ENCODE results near the gene LRRC58. TPM values are rescaled to one million over a fixed set of nuclear protein-coding genes. Genes with fewer than 3 reads are reported as not detected.

Gene LRRC58
- total and polyA plus RNA-seq, 2 of the 8 experiments (the other 6 are each of a cell fraction or from before 2014, with no cell fraction given): 4.3 to 15.4 TPM

- no peak overlapping the region for H3K27ac ChIP-seq (ENCODE audit: low read depth, low read length)
- no peak overlapping the region for H2BK12ac ChIP-seq (ENCODE audit: low read depth, low read length)
- no peak overlapping the region for H2AK5ac ChIP-seq (ENCODE audit: low read depth, low read length)
- H3K79me2 ChIP-seq (ENCODE audit: control insufficient read depth in 1 of 2, insufficient read depth in 2 of 2, low read length in 2 of 2): no peaks in the 10 kb centered on the region
- H2BK120ac ChIP-seq (replicated peaks; ENCODE audit: low read depth, low read length): no peak overlapping the region
- ChIA-PET POLR2A (ENCODE audit: partially characterized antibody) (interaction anchor here (1.4 kb wide), 1 partner anchor 54 kb away, joined by 4 read pairs; no protein-coding TSS in a partner anchor), CTCF (ENCODE audit: partially characterized antibody) (interaction anchor here (0.9 to 2.8 kb wide), 3 partner anchors 19 to 164 kb away, joined by 3 to 9 read pairs (median 3); no protein-coding TSS in a partner anchor)
- H2AFZ ChIP-seq (ENCODE audit: low read length): no peak overlapping the region
- no peak overlapping the region for H3K23ac ChIP-seq (ENCODE audit: insufficient read length)
- H3K23me2 ChIP-seq (ENCODE audit: low read depth, low read length): no peaks in the 10 kb centered on the region
- DNase-seq (ENCODE audit: low read depth in 1 of 2, low spot score in 2 of 2) (no peak), FAIRE-seq (no peak)
- H3K18ac ChIP-seq (ENCODE audit: extremely low read depth, low read length): no peak overlapping the region
- no peaks in the 10 kb centered on the region for H3K4me1 ChIP-seq (replicated peaks in 1 of 4; ENCODE audit: control insufficient read depth in 3 of 4, insufficient read depth in 4 of 4, low read length in 3 of 4)
- no peak overlapping the region for H4K8ac ChIP-seq (ENCODE audit: extremely low read depth, insufficient read depth, low read length)
- peaks cover 28 to 77% (median 65%) of the 10 kb centered on the region in 4 experiments for H3K36me3 ChIP-seq (ENCODE audit: control insufficient read depth in 2 of 4, insufficient read depth in 4 of 4, low read length in 3 of 4)
- H4K91ac ChIP-seq (replicated peaks; ENCODE audit: insufficient read length, low read length): no peak overlapping the region
- WGBS, 2 experiments (ENCODE audit: extremely low coverage in 1 of 2, insufficient coverage in 1 of 2, insufficient read length in 1 of 2, insufficient replicate concordance in 2 of 2, low coverage in 1 of 2, low lambda C conversion rate in 2 of 2, missing lambda C conversion rate in 1 of 2): 91% methylated on average over 8 of the region's 8 CpGs; no CpG with 5 or more reads in 1 of the 2 experiments
- H4K5ac ChIP-seq (ENCODE audit: insufficient read length, low read depth, low read length): no peak overlapping the region
- no peak overlapping the region for H2BK20ac ChIP-seq (ENCODE audit: low read length)
- H3K9ac ChIP-seq (replicated peaks in 1 of 4; ENCODE audit: extremely low read depth in 1 of 4, low read depth in 3 of 4, low read length in 3 of 4): no peak overlapping the region
- peaks cover 1 to 2% of the 10 kb centered on the region in 2 experiments for H4K20me1 ChIP-seq (replicated peaks in 1 of 2; ENCODE audit: control insufficient read depth in 1 of 2, insufficient read depth in 2 of 2, low read length in 2 of 2)
- no peak overlapping the region for H3K4ac ChIP-seq (replicated peaks; ENCODE audit: insufficient read length, low read depth, low read length)
- H3K9me3 ChIP-seq (ENCODE audit: insufficient read depth in 2 of 2, low read depth in 1 of 2, low read length in 1 of 2): no peaks in the 10 kb centered on the region
- no peaks in the 10 kb centered on the region for H3K79me1 ChIP-seq (ENCODE audit: low read depth, low read length)
- H3K14ac ChIP-seq (ENCODE audit: insufficient read length): no peak overlapping the region
- no peak overlapping the region for H2BK15ac ChIP-seq (ENCODE audit: low read length)
- H3K56ac ChIP-seq (replicated peaks; ENCODE audit: insufficient read length, low read depth, low read length): no peak overlapping the region
- H3K27me3 ChIP-seq (replicated peaks in 1 of 4; ENCODE audit: control insufficient read depth in 3 of 4, extremely low read depth in 1 of 4, insufficient read depth in 3 of 4, low read length in 3 of 4): no peaks in the 10 kb centered on the region
- no peak overlapping the region for H2BK5ac ChIP-seq (ENCODE audit: low read depth, low read length)
- H3K4me3 ChIP-seq (ENCODE audit: extremely low read depth in 1 of 4, insufficient read depth in 2 of 4, low read depth in 3 of 4, low read length in 4 of 4): no peak overlapping the region
- no peak overlapping the region for H3K4me2 ChIP-seq (ENCODE audit: insufficient read depth in 1 of 2, low read depth in 2 of 2, low read length in 2 of 2)
- TF ChIP-seq KDM1A (IDR thresholded peaks at IDR 0.05; ENCODE audit: borderline replicate concordance, low read length): no peak
- no peak for TF ChIP-seq ASH2L (IDR thresholded peaks at IDR 0.05; ENCODE audit: low read length)
- no peak for TF ChIP-seq TAF1 (IDR thresholded peaks at IDR 0.05; ENCODE audit: low read depth, low read length)
- no peak for TF ChIP-seq JUN (IDR thresholded peaks at IDR 0.05; ENCODE audit: low read depth, low read length)
- no peak for TF ChIP-seq CHD2 (IDR thresholded peaks at IDR 0.05; ENCODE audit: low read length)
- no peak for TF ChIP-seq RNF2 (IDR thresholded peaks at IDR 0.05; ENCODE audit: borderline replicate concordance, low read depth, low read length, missing control alignments, poor library complexity, severe bottlenecking)
- TF ChIP-seq RBBP5 (IDR thresholded peaks at IDR 0.05; ENCODE audit: borderline replicate concordance, low read depth, low read length): no peak
- no peak for TF ChIP-seq E2F6 (IDR thresholded peaks at IDR 0.05)
- TF ChIP-seq KDM4A (IDR thresholded peaks at IDR 0.05; ENCODE audit: low read depth, low read length, severe bottlenecking): no peak
- no peak for TF ChIP-seq RFX5 (IDR thresholded peaks at IDR 0.05; ENCODE audit: borderline replicate concordance, low read depth, low read length)
- no peak for TF ChIP-seq EZH2 (IDR thresholded peaks at IDR 0.05; ENCODE audit: low read depth, low read length, severe bottlenecking)
- TF ChIP-seq MAFK (IDR thresholded peaks at IDR 0.05; ENCODE audit: low read depth, low read length): no peak
- no peak for TF ChIP-seq CBX8 (IDR thresholded peaks at IDR 0.05; ENCODE audit: borderline replicate concordance, low read depth, low read length)
- TF ChIP-seq POU5F1 (IDR thresholded peaks at IDR 0.05; ENCODE audit: low read depth, low read length): no peak
These were observed 47.3 kb upstream of the LRRC58 start for GRCh38 chr3:120396469-120396868.

Data from H1 (cell line).